SK-N-SH (cell line): ENCODE data around the gene GFM1. TPM values are rescaled to one million over a fixed set of nuclear protein-coding genes. Genes with fewer than 3 reads are reported as not detected.

Source experiments
- ELF1 ChIP-seq: IDR thresholded peaks from 2 replicates; pipeline ENCODE4 v1.4.0; 2012
- EP300 ChIP-seq, 2 experiments: IDR thresholded peaks; 2 replicates each; pipeline versions ENCODE4 v1.4.0 to v1.6.1; 2012; ENCODE audit warnings: borderline replicate concordance in 1 of 2, low read depth in 1 of 2, low read length in 1 of 2
- FOXM1 ChIP-seq: IDR thresholded peaks from 2 replicates; pipeline ENCODE4 v1.4.0; 2012; ENCODE audit warnings: low read depth, mild to moderate bottlenecking
- GABPA ChIP-seq: IDR thresholded peaks from 2 replicates; pipeline ENCODE4 v1.4.0; 2012; ENCODE audit warnings: low read depth, mild to moderate bottlenecking
- JUND ChIP-seq: IDR thresholded peaks from 2 replicates; pipeline ENCODE4 v1.4.0; 2012
- MXI1 ChIP-seq: IDR thresholded peaks from 2 replicates; pipeline ENCODE4 v1.6.1; 2012; ENCODE audit warnings: mild to moderate bottlenecking, low read depth, low read length, improper control_type of control experiment
- NFIC ChIP-seq: IDR thresholded peaks from 2 replicates; pipeline ENCODE4 v1.4.0; 2012; ENCODE audit warnings: borderline replicate concordance
- POLR2AphosphoS5 ChIP-seq: IDR thresholded peaks from 2 replicates; pipeline ENCODE4 v1.6.1; 2012; ENCODE audit warnings: low read depth, low read length
- RAD21 ChIP-seq: IDR thresholded peaks from 2 replicates; pipeline ENCODE4 v1.6.1; 2012; ENCODE audit warnings: mild to moderate bottlenecking, low read length
- RXRA ChIP-seq: IDR thresholded peaks from 2 replicates; pipeline ENCODE4 v1.4.0; 2012; ENCODE audit warnings: low read depth, mild to moderate bottlenecking, borderline replicate concordance
- SIN3A ChIP-seq: IDR thresholded peaks from 2 replicates; pipeline ENCODE4 v1.6.1; 2012; ENCODE audit warnings: low read depth, mild to moderate bottlenecking, low read length, moderate library complexity, borderline replicate concordance
- SMC3 ChIP-seq: IDR thresholded peaks from 2 replicates; pipeline ENCODE4 v1.6.1; 2012; ENCODE audit warnings: low read depth, low read length, improper control_type of control experiment
- TAF1 ChIP-seq: IDR thresholded peaks from 2 replicates; pipeline ENCODE4 v1.6.1; 2012; ENCODE audit warnings: low read depth, mild to moderate bottlenecking, low read length, moderate library complexity, borderline replicate concordance
- TCF12 ChIP-seq: IDR thresholded peaks from 2 replicates; pipeline ENCODE4 v1.4.0; 2012
- polyA plus RNA-seq, 3 experiments: library from polyadenylated mRNA; depleted of rRNA; stranded (reverse); fragments of >200 nt; gene quantifications; 2 replicates each; pipeline ENCODE4 v1.2.3, GENCODE V29; 2012
- TF ChIP-seq, protein P1 (sequence below): fragments of 150-350 bp; IDR thresholded peaks from 2 replicates; pipeline ENCODE4 v1.6.1; 2016; ENCODE audit warnings: mild to moderate bottlenecking, low read depth, low read length
- TF ChIP-seq, protein P2 (sequence below): IDR thresholded peaks from 2 replicates; pipeline ENCODE4 v1.4.0; 2012; ENCODE audit warnings: low read depth, borderline replicate concordance
- TF ChIP-seq, protein P3 (sequence below): IDR thresholded peaks from 2 replicates; pipeline ENCODE4; 2012
- TF ChIP-seq, protein P4 (sequence below): IDR thresholded peaks from 2 replicates; pipeline ENCODE4 v1.4.0; 2012; ENCODE audit warnings: low read depth

Gene GFM1
- polyA plus RNA-seq, 1 of the 3 experiments (the other 2 are of a cell fraction) = 25.2 TPM

DNA sequence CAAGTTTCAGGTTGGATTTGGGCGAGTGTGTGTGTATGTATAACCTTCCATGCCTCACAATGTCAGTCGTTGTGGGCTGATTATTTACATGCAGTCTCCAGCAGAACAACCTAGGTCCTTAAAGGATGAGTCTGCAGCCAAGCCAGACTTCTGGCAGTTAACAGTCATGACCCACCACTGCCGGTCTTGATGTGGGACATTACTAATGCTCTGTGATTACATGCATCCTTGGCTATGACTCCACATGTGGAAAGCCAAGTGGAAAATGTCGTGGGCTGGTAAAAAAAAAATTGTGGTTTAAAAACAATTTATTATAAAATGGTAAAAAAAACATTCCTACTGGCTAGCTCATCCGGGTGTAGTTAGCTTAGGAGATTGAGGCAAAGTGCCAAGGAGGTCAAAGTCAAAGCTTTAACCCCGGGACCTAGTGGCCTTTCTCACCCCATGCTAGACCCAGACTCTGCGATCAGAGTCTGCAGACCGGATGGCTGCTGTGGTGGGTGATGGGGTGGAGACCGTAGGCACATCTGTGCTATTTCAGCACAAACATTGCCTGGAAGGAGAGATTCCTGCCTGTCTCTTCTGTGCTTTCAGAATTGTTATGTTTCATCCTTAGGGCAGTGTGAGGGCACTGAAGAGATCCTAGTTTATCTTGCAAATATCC lies 81.2 kb downstream of the GFM1 start (continued):
- TF ChIP-seq, protein P1, sequence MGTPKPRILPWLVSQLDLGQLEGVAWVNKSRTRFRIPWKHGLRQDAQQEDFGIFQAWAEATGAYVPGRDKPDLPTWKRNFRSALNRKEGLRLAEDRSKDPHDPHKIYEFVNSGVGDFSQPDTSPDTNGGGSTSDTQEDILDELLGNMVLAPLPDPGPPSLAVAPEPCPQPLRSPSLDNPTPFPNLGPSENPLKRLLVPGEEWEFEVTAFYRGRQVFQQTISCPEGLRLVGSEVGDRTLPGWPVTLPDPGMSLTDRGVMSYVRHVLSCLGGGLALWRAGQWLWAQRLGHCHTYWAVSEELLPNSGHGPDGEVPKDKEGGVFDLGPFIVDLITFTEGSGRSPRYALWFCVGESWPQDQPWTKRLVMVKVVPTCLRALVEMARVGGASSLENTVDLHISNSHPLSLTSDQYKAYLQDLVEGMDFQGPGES = no peak
- TF ChIP-seq SIN3A (0 out of 2 replicates have a peak, but pooled peaks have one; percentile 39), GABPA (no peak), JUND (peak; percentile 69), TCF12 (peak; percentile 81), NFIC (peak; percentile 87), SMC3 (no peak), ELF1 (no peak), RXRA (peak; percentile 90), POLR2AphosphoS5 (peak; percentile 35; the same call in 1 of the 2 replicates), TAF1 (no peak), MXI1 (no peak), EP300 (IDR thresholded peaks at IDR 0.05; ENCODE audit: borderline replicate concordance in 1 of 2, low read depth in 1 of 2, low read length in 1 of 2) (peak in 1 of 2 experiments; percentile 77; a peak in 2 of 4 replicates), FOXM1 (no peak), RAD21 (no peak)
- TF ChIP-seq, protein P2, sequence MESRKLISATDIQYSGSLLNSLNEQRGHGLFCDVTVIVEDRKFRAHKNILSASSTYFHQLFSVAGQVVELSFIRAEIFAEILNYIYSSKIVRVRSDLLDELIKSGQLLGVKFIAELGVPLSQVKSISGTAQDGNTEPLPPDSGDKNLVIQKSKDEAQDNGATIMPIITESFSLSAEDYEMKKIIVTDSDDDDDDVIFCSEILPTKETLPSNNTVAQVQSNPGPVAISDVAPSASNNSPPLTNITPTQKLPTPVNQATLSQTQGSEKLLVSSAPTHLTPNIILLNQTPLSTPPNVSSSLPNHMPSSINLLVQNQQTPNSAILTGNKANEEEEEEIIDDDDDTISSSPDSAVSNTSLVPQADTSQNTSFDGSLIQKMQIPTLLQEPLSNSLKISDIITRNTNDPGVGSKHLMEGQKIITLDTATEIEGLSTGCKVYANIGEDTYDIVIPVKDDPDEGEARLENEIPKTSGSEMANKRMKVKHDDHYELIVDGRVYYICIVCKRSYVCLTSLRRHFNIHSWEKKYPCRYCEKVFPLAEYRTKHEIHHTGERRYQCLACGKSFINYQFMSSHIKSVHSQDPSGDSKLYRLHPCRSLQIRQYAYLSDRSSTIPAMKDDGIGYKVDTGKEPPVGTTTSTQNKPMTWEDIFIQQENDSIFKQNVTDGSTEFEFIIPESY = 0 out of 2 replicates have a peak, but pooled peaks have one; percentile 48
- TF ChIP-seq, protein P3, sequence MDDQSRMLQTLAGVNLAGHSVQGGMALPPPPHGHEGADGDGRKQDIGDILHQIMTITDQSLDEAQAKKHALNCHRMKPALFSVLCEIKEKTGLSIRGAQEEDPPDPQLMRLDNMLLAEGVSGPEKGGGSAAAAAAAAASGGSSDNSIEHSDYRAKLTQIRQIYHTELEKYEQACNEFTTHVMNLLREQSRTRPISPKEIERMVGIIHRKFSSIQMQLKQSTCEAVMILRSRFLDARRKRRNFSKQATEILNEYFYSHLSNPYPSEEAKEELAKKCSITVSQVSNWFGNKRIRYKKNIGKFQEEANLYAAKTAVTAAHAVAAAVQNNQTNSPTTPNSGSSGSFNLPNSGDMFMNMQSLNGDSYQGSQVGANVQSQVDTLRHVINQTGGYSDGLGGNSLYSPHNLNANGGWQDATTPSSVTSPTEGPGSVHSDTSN = peak; percentile 77
- TF ChIP-seq, protein P4, sequence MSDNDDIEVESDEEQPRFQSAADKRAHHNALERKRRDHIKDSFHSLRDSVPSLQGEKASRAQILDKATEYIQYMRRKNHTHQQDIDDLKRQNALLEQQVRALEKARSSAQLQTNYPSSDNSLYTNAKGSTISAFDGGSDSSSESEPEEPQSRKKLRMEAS = peak; percentile 61
